CD4-positive, alpha-beta T cell treated with Interleukin-6 at 100 ng/mL for 8 hours (primary cell): ENCODE results near the gene XRCC4.

Source experiments
- DNase-seq: peaks from one replicate; pipeline ENCODE4 v3.0.0-alpha.2; 2020; ENCODE audit warnings: mixed read lengths, low spot score

XRCC4 gene

GRCh38 chr5:83071286-83072051 is 5.9 kb upstream of the XRCC4 start:
- no peak for DNase-seq

GRCh38 chr5:83072966-83073365 is 4.4 kb upstream of the XRCC4 start:
- no peak for DNase-seq

- peak; percentile 3 for DNase-seq
Measured at GRCh38 chr5:83077662-83078261, 415 bp downstream of the XRCC4 start.

GRCh38 chr5:83082750-83083149 is 5.4 kb downstream of the XRCC4 start:
- DNase-seq, result no peak

- no peak for DNase-seq
Measured at GRCh38 chr5:83084336-83084735, 7.0 kb downstream of the XRCC4 start.

GRCh38 chr5:83085106-83085505 is 7.8 kb downstream of the XRCC4 start:
- no peak for DNase-seq

- no peak for DNase-seq
Measured at GRCh38 chr5:83090169-83090568, 12.8 kb downstream of the XRCC4 start.

- no peak for DNase-seq
Measured at GRCh38 chr5:83092619-83093018, 15.3 kb downstream of the XRCC4 start.

- DNase-seq, result no peak
Measured at GRCh38 chr5:83093692-83094091, 16.3 kb downstream of the XRCC4 start.

GRCh38 chr5:83095163-83095956 is 18.0 kb downstream of the XRCC4 start:
- DNase-seq, result no peak

GRCh38 chr5:83095957-83096539 is 18.7 kb downstream of the XRCC4 start:
- no peak for DNase-seq

- no peak for DNase-seq
Measured at GRCh38 chr5:83096660-83097339, 19.5 kb downstream of the XRCC4 start.

GRCh38 chr5:83097689-83098231 is 20.4 kb downstream of the XRCC4 start:
- DNase-seq, result no peak

- no peak for DNase-seq
Measured at GRCh38 chr5:83099001-83099400, 21.7 kb downstream of the XRCC4 start.

GRCh38 chr5:83099445-83099844 is 22.1 kb downstream of the XRCC4 start:
- no peak for DNase-seq

GRCh38 chr5:83101514-83101913 is 24.2 kb downstream of the XRCC4 start:
- no peak for DNase-seq

- no peak for DNase-seq
Measured at GRCh38 chr5:83102364-83102980, 25.1 kb downstream of the XRCC4 start.

GRCh38 chr5:83104021-83104420 is 26.7 kb downstream of the XRCC4 start:
- no peak for DNase-seq

GRCh38 chr5:83107692-83108420 is 30.5 kb downstream of the XRCC4 start:
- no peak for DNase-seq

GRCh38 chr5:83109380-83109779 is 32.0 kb downstream of the XRCC4 start:
- DNase-seq, result no peak

GRCh38 chr5:83115816-83116215 is 38.5 kb downstream of the XRCC4 start:
- no peak for DNase-seq
